ENCODE data around the gene DENND4A. TPM values are rescaled to one million over a fixed set of nuclear protein-coding genes. Genes with fewer than 3 reads are reported as not detected.

DENND4A gene
- total and polyA plus RNA-seq, 10 donors, result 9.4 to 88.2 (median 57.3) TPM

- Histone ChIP-seq H3K36me3 (peaks cover 3 to 62% (median 39%) of the 10 kb centered on the region in 6 donors), H3K9me3 (no peaks in the 10 kb centered on the region), H3K4me1 (no peaks in the 10 kb centered on the region), H3K4me3 (no peak overlapping the region), H3K27ac (no peak overlapping the region), H3K27me3 (replicated peaks in 1 of 7) (no peaks in the 10 kb centered on the region)
- DNase-seq, result no peak
- intact Hi-C loops (cut with DNase I; ENCODE audit: low total_unique reads), result no loop called here
- no peak for TF ChIP-seq CTCF (IDR thresholded peaks at IDR 0.05 in 8 of 11, conservative IDR thresholded peaks at IDR 0.05 in 3 of 11)
- no peak for TF ChIP-seq POLR2AphosphoS5 (IDR thresholded peaks at IDR 0.05)
- no peak for TF ChIP-seq POLR2A (IDR thresholded peaks at IDR 0.05)
- WGBS, 5 donors, result 82 to 92% (median 87%) methylated on average over 1 of the region's 1 CpG
These were observed 116.5 kb downstream of the DENND4A start for GRCh38 chr15:65675551-65675950.

GRCh38 chr15:65666257-65666656 lies 125.8 kb downstream of the DENND4A start:
- TF ChIP-seq CTCF (IDR thresholded peaks at IDR 0.05 in 8 of 11, conservative IDR thresholded peaks at IDR 0.05 in 3 of 11), result no peak
- no peak for TF ChIP-seq POLR2AphosphoS5 (IDR thresholded peaks at IDR 0.05)
- TF ChIP-seq POLR2A (IDR thresholded peaks at IDR 0.05), result no peak
- 94 to 98% (median 96%) methylated on average over 3 of the region's 3 CpGs for WGBS, 5 donors
- peaks cover 3 to 100% (median 84%) of the 10 kb centered on the region in 6 donors for H3K36me3 ChIP-seq

GRCh38 chr15:65663521-65663920 lies 128.6 kb downstream of the DENND4A start:
- TF ChIP-seq POLR2AphosphoS5 (IDR thresholded peaks at IDR 0.05) (peak in 1 of 3 donors; percentile 56), CTCF (IDR thresholded peaks at IDR 0.05 in 8 of 11, conservative IDR thresholded peaks at IDR 0.05 in 3 of 11) (no peak), POLR2A (IDR thresholded peaks at IDR 0.05) (no peak)

More at GRCh38 chr15:65666257-65666656, 125.8 kb downstream of the DENND4A start:
- intact Hi-C loops (cut with DNase I; ENCODE audit: low total_unique reads), result no loop called here
- Histone ChIP-seq H3K4me1 (no peaks in the 10 kb centered on the region), H3K27me3 (replicated peaks in 1 of 7) (no peaks in the 10 kb centered on the region), H3K9me3 (no peaks in the 10 kb centered on the region), H3K27ac (no peak overlapping the region), H3K4me3 (no peak overlapping the region)
- no peak for DNase-seq

GRCh38 chr15:65660927-65661326 lies 131.2 kb downstream of the DENND4A start:
- Histone ChIP-seq H3K4me3 (no peak overlapping the region), H3K36me3 (peaks cover 0 to 100% (median 68%) of the 10 kb centered on the region in 6 donors), H3K9me3 (no peaks in the 10 kb centered on the region), H3K27me3 (replicated peaks in 1 of 7) (no peaks in the 10 kb centered on the region), H3K27ac (no peak overlapping the region), H3K4me1 (no peaks in the 10 kb centered on the region)
- WGBS, 5 donors, result 80 to 91% (median 83%) methylated on average over 2 of the region's 2 CpGs
- no peak for TF ChIP-seq POLR2A (IDR thresholded peaks at IDR 0.05)
- TF ChIP-seq POLR2AphosphoS5 (IDR thresholded peaks at IDR 0.05), result no peak
- TF ChIP-seq CTCF (IDR thresholded peaks at IDR 0.05 in 8 of 11, conservative IDR thresholded peaks at IDR 0.05 in 3 of 11), result no peak
- intact Hi-C loops (cut with DNase I; ENCODE audit: low total_unique reads), result no loop called here
- no peak for DNase-seq

More at GRCh38 chr15:65663521-65663920, 128.6 kb downstream of the DENND4A start:
- H3K27ac ChIP-seq, result peak overlapping the region in 3 of 8 donors; percentile 7 to 48 (median 29)
- intact Hi-C loops (cut with DNase I; ENCODE audit: low total_unique reads), result no loop called here
- WGBS, 5 donors, result 64 to 84% (median 79%) methylated on average over 3 of the region's 3 CpGs
- no peak overlapping the region for H3K4me3 ChIP-seq
- no peaks in the 10 kb centered on the region for H3K27me3 ChIP-seq (replicated peaks in 1 of 7)
- no peaks in the 10 kb centered on the region for H3K4me1 ChIP-seq
- no peak for DNase-seq
- no peaks in the 10 kb centered on the region for H3K9me3 ChIP-seq
- peaks cover 0 to 100% (median 79%) of the 10 kb centered on the region in 6 donors for H3K36me3 ChIP-seq

All from spleen (tissue), 11 donors.